ENCODE results near the gene NRP2. TPM values are rescaled to one million over a fixed set of nuclear protein-coding genes. Genes with fewer than 3 reads are reported as not detected.

The NRP2 gene
- total RNA-seq, 1 donor from 2014 or later = 27.8 TPM

DNA sequence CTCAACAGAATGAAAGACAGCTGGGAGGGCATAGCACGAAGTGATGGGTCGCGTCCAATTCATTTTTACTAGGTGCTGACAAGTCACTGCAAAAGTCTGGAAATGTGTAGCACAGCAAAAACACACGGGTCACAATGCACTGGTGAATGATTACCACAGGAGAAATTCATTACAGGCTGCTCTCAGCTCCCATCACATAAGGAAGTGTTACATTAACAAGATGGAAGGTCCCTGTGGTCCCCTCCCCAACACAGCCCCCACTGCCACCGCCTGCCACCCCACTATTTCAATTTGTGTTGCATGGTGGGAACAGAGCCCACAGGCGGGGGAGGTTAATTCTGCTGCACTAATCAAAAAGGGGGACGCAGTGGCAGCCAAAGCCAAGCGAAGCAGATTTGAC, 122.8 kb downstream of the NRP2 start:
- Histone ChIP-seq H3K36me3 (no peaks in the 10 kb centered on the region), H3K27me3 (no peaks in the 10 kb centered on the region), H3K27ac (no peak overlapping the region), H3K4me3 (no peak overlapping the region), H3F3A (ENCODE audit: low read depth) (no peaks in the 10 kb centered on the region), H3K4me1 (peaks cover 8% of the 10 kb centered on the region), H3K4me2 (no peak overlapping the region), H3K79me2 (ENCODE audit: low read depth) (no peaks in the 10 kb centered on the region), H3K9me3 (ENCODE audit: low read depth) (no peaks in the 10 kb centered on the region), H4K20me1 (ENCODE audit: low read depth) (no peaks in the 10 kb centered on the region), H3K9ac (no peak overlapping the region), H2AFZ (replicated peaks) (no peak overlapping the region)
- peaks cover 7% of the 10 kb centered on the region for H3K27me3 Mint-ChIP-seq (ENCODE audit: insufficient read depth, low read depth)
- H3K9me3 Mint-ChIP-seq = peaks cover 5% of the 10 kb centered on the region
- TF ChIP-seq EZH2phosphoT487 (IDR thresholded peaks at IDR 0.05) (no peak), EZH2 (IDR thresholded peaks at IDR 0.05) (no peak)
- TF ChIP-seq, protein P1, sequence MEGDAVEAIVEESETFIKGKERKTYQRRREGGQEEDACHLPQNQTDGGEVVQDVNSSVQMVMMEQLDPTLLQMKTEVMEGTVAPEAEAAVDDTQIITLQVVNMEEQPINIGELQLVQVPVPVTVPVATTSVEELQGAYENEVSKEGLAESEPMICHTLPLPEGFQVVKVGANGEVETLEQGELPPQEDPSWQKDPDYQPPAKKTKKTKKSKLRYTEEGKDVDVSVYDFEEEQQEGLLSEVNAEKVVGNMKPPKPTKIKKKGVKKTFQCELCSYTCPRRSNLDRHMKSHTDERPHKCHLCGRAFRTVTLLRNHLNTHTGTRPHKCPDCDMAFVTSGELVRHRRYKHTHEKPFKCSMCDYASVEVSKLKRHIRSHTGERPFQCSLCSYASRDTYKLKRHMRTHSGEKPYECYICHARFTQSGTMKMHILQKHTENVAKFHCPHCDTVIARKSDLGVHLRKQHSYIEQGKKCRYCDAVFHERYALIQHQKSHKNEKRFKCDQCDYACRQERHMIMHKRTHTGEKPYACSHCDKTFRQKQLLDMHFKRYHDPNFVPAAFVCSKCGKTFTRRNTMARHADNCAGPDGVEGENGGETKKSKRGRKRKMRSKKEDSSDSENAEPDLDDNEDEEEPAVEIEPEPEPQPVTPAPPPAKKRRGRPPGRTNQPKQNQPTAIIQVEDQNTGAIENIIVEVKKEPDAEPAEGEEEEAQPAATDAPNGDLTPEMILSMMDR (IDR thresholded peaks at IDR 0.05) = no peak
- DNase-seq (ENCODE audit: low spot score) = no peak
- no peaks in the 10 kb centered on the region for H3K36me3 Mint-ChIP-seq
- no peak overlapping the region for H3K27ac Mint-ChIP-seq
- peaks cover 13% of the 10 kb centered on the region for H3K4me1 Mint-ChIP-seq
- no peak overlapping the region for H3K4me3 Mint-ChIP-seq

DNA sequence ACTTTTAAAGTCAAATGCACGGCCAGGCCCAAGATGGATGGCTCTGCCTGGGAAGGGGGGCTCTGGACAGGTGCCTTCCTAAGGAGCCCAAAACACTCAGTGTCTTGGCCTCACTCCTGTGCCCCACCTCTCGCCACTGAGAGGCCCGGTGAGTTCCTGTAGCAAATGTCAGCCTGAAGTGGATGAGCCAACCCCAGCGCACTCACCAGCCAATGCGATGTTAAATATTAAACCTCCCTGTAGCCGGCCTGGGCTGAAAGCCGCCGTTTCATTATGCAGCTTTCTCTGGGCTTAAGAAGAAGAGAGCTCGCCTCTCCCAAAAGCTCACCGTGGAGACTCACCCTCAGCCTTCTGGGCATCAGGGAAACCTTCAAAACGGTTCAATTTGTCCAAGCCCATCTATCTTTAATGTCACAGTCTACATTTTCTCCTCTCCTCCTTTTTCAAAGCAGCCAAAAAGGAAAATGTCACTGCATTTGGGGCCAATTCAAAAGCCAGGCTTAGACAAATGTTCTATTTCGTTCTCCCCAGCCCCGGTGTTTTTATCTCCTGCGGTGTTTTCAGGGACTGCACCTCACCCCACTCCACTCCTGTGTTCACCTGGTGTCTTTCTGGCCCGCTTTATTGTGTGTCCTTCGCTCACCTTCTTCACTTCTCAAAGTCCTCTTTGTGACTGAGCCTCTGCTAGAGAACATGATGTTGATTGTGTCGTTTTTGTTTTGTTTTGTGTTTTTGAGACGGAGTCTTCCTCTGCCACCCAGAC, 124.0 kb downstream of the NRP2 start:
- Mint-ChIP-seq H3K27ac (no peak overlapping the region), H3K36me3 (no peaks in the 10 kb centered on the region), H3K4me1 (peaks cover 8% of the 10 kb centered on the region), H3K4me3 (no peak overlapping the region), H3K9me3 (no peaks in the 10 kb centered on the region), H3K27me3 (ENCODE audit: insufficient read depth, low read depth) (peaks cover 5% of the 10 kb centered on the region)
- Histone ChIP-seq H3K27me3 (no peaks in the 10 kb centered on the region), H3K4me2 (no peak overlapping the region), H3K4me3 (no peak overlapping the region), H2AFZ (replicated peaks) (no peak overlapping the region), H3K79me2 (ENCODE audit: low read depth) (no peaks in the 10 kb centered on the region), H3K9ac (no peak overlapping the region), H3K36me3 (no peaks in the 10 kb centered on the region), H3K4me1 (peaks cover 8% of the 10 kb centered on the region), H3K27ac (no peak overlapping the region), H3K9me3 (ENCODE audit: low read depth) (no peaks in the 10 kb centered on the region), H3F3A (ENCODE audit: low read depth) (no peaks in the 10 kb centered on the region), H4K20me1 (ENCODE audit: low read depth) (no peaks in the 10 kb centered on the region)
- DNase-seq (ENCODE audit: low spot score) = no peak
- TF ChIP-seq, protein P1 (IDR thresholded peaks at IDR 0.05) = no peak
- no peak for TF ChIP-seq EZH2phosphoT487 (IDR thresholded peaks at IDR 0.05)
- TF ChIP-seq EZH2 (IDR thresholded peaks at IDR 0.05) = no peak

DNA sequence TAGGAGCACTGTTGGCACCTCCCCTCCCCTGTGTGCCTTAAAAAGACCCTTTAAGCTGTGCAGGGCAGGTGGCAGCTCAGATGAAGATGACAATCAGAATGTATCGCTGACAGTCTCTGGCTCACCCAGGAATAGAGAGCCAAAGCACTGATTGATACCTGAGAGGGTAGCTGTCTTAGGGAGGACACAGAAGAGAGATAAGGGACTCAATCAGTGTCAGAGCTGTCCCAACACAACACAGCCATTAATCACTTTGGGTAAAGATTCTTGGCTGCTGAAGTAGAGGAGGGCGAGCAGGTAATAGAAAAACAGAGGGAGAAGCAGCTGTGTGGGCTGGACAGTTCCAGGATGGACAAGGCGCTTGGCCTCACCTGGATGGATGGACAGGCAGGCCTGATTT, 124.9 kb downstream of the NRP2 start:
- no peaks in the 10 kb centered on the region for H3K9me3 Mint-ChIP-seq
- Histone ChIP-seq H3K27ac (no peak overlapping the region), H3K4me2 (no peak overlapping the region), H4K20me1 (ENCODE audit: low read depth) (no peaks in the 10 kb centered on the region), H3K36me3 (no peaks in the 10 kb centered on the region), H3K9me3 (ENCODE audit: low read depth) (no peaks in the 10 kb centered on the region), H3F3A (ENCODE audit: low read depth) (no peaks in the 10 kb centered on the region), H3K79me2 (ENCODE audit: low read depth) (no peaks in the 10 kb centered on the region), H3K4me3 (no peak overlapping the region), H3K4me1 (peaks cover 8% of the 10 kb centered on the region), H2AFZ (replicated peaks) (no peak overlapping the region), H3K9ac (no peak overlapping the region), H3K27me3 (no peaks in the 10 kb centered on the region)
- H3K4me3 Mint-ChIP-seq = no peak overlapping the region
- TF ChIP-seq, protein P1 (IDR thresholded peaks at IDR 0.05) = no peak
- no peak for TF ChIP-seq EZH2 (IDR thresholded peaks at IDR 0.05)
- no peak for TF ChIP-seq EZH2phosphoT487 (IDR thresholded peaks at IDR 0.05)
- no peak for DNase-seq (ENCODE audit: low spot score)
- H3K4me1 Mint-ChIP-seq = peaks cover 8% of the 10 kb centered on the region
- peaks cover 5% of the 10 kb centered on the region for H3K27me3 Mint-ChIP-seq (ENCODE audit: insufficient read depth, low read depth)
- no peak overlapping the region for H3K27ac Mint-ChIP-seq
- no peaks in the 10 kb centered on the region for H3K36me3 Mint-ChIP-seq
